SK-N-MC (cell line): ENCODE results near the gene PPFIA4.

Experiments
- EZH2 ChIP-seq: fragments of 200-600 bp; sonication (generic); IDR thresholded peaks from one replicate; pipeline ENCODE4 v1.6.1; 2017; ENCODE audit warnings: antibody characterized with exemption
- FOXP2 ChIP-seq: optimal IDR thresholded peaks from 2 replicates; pipeline ENCODE3; 2011; ENCODE audit warnings: mild to moderate bottlenecking, moderate library complexity; ENCODE audit not compliant: insufficient read depth; ENCODE audit errors: extremely low read length, control extremely low read depth
- POLR2AphosphoS5 ChIP-seq: IDR thresholded peaks from 2 replicates; pipeline ENCODE4 v1.6.1; 2012; ENCODE audit warnings: mild to moderate bottlenecking, low read depth, low read length, borderline replicate concordance

DNA sequence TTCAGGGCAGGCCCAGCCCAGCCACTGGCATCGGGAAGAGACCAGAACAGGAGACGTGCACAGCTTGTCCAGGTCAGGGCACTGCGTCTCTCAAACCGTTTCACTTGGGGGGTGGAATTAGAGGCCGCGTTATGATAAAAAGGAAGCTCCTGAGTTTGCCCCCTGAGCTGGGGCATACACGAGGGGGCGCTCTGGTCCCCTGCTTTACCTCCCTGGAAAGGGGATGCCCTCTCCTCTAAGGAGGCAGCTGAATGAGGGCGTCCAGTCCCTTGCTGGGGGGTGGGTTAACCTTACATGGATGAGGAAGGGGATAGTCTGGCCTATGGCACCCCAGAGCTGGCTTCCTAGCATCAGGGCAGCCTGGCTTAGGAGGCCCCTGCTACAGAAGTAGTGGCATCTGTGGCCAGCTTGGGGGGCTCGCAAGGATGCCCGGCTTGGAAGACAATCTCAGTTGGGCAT is 57.2 kb downstream of the PPFIA4 start:
- TF ChIP-seq EZH2 (no peak), POLR2AphosphoS5 (no peak), FOXP2 (no peak)
